Naive thymus-derived CD4-positive, alpha-beta T cell (primary cell): Measurements from ENCODE around the gene RNF125. TPM values are rescaled to one million over a fixed set of nuclear protein-coding genes. Genes with fewer than 3 reads are reported as not detected.

ENCODE experiments used
- ATAC-seq: fragments of 150-1000 bp; cut with Tn5 transposase; 2 replicates; pipeline ENCODE4 v1.10.0; 2021; ENCODE audit warnings: mild to moderate bottlenecking, moderate library complexity
- CTCF ChIA-PET: fragments of 350-600 bp; sonication (Branson Sonifier 250); formaldehyde crosslinking; loops from one replicate; lab custom pipeline; 2021; ENCODE audit warnings: antibody characterized with exemption; lab: Charles Lee
- POLR2A ChIA-PET: fragments of 350-600 bp; sonication (Branson Sonifier 250); formaldehyde crosslinking; loops from one replicate; lab custom pipeline; 2021; ENCODE audit warnings: antibody characterized with exemption, inconsistent platforms; lab: Charles Lee
- DNase-seq, 9 donors: peaks; one replicate each; pipeline versions ENCODE4 v3.0.0 to v3.0.0-alpha.2; 2020 to 2022; ENCODE audit warnings: mixed read lengths in 1 of 9
- H3K27ac ChIP-seq: one replicate; pipeline ENCODE4 v1.7.0; 2013; ENCODE audit warnings: mild to moderate bottlenecking, low read depth, low read length, moderate library complexity
- H3K27me3 ChIP-seq, 2 donors: one replicate each; pipeline ENCODE4 v1.7.0; 2013; ENCODE audit warnings: low read length in 2 of 2, mild to moderate bottlenecking in 2 of 2, moderate library complexity in 2 of 2; ENCODE audit not compliant: control insufficient read depth in 2 of 2, insufficient read depth in 2 of 2
- H3K36me3 ChIP-seq, 3 experiments: 1 replicate in 2 of 3; 2 replicates in 1 of 3; pipeline ENCODE4 v1.7.0; 2013; ENCODE audit warnings: low read length in 3 of 3, mild to moderate bottlenecking in 3 of 3, moderate library complexity in 1 of 3; ENCODE audit not compliant: insufficient read depth in 3 of 3, control insufficient read depth in 2 of 3
- H3K4me1 ChIP-seq, 2 donors: one replicate each; pipeline ENCODE4 v1.7.0; 2013; ENCODE audit warnings: low read length in 2 of 2, mild to moderate bottlenecking in 2 of 2, moderate library complexity in 1 of 2; ENCODE audit not compliant: control insufficient read depth in 2 of 2, insufficient read depth in 2 of 2
- H3K4me3 ChIP-seq: 2 replicates; pipeline ENCODE4 v1.7.0; 2013; ENCODE audit warnings: mild to moderate bottlenecking, low read length
- H3K9me3 ChIP-seq, 3 experiments: 1 replicate in 2 of 3; 2 replicates in 1 of 3; pipeline ENCODE4 v1.7.0; 2013; ENCODE audit warnings: low read length in 3 of 3; ENCODE audit not compliant: control insufficient read depth in 2 of 3
- H3K27ac Mint-ChIP-seq, 9 donors: one replicate each; pipeline ENCODE4 v1.8.0; 2020 to 2022; ENCODE audit warnings: mixed read lengths in 9 of 9, mild to moderate bottlenecking in 8 of 9, moderate library complexity in 5 of 9, inconsistent platforms in 2 of 9
- H3K27me3 Mint-ChIP-seq, 5 donors: one replicate each; pipeline ENCODE4 v1.8.0; 2021 to 2022; ENCODE audit warnings: mixed read lengths in 5 of 5, mild to moderate bottlenecking in 1 of 5
- H3K36me3 Mint-ChIP-seq, 5 donors: one replicate each; pipeline ENCODE4 v1.8.0; 2020 to 2022; ENCODE audit warnings: mixed read lengths in 5 of 5, mild to moderate bottlenecking in 3 of 5, inconsistent platforms in 1 of 5
- H3K4me1 Mint-ChIP-seq, 7 donors: one replicate each; pipeline ENCODE4 v1.8.0; 2020 to 2022; ENCODE audit warnings: mixed read lengths in 7 of 7, mild to moderate bottlenecking in 3 of 7, inconsistent platforms in 1 of 7
- H3K4me3 Mint-ChIP-seq, 10 donors: one replicate each; pipeline ENCODE4 v1.8.0; 2020 to 2022; ENCODE audit warnings: mild to moderate bottlenecking in 10 of 10, mixed read lengths in 10 of 10, moderate library complexity in 6 of 10, inconsistent platforms in 2 of 10
- H3K9me3 Mint-ChIP-seq, 11 donors: one replicate each; pipeline ENCODE4 v1.8.0; 2020 to 2022; ENCODE audit warnings: mixed read lengths in 11 of 11, mild to moderate bottlenecking in 4 of 11, inconsistent platforms in 1 of 11, moderate library complexity in 1 of 11
- intact Hi-C, 2 donors: fragments of 100-400 bp; cut with micrococcal nuclease; formaldehyde crosslinking; loops; one replicate each; pipeline ENCODE4 v1.15.1; 2023
- polyA plus RNA-seq, 2 donors: library from polyadenylated mRNA; unstranded; fragments of 300-500 nt; fragmentation: Illumina TruSeq; gene quantifications; one replicate each; pipeline ENCODE4 v1.2.3, GENCODE V29; 2021
- total RNA-seq, 6 experiments: library from RNA in 5 of 6; stranded (reverse) in 5 of 6; gene quantifications; 1 replicate in 5 of 6; 2 replicates in 1 of 6; pipeline ENCODE4 v1.2.3 and lab custom pipeline; 2021 to 2026

The RNF125 gene
- total and polyA plus RNA-seq, 7 experiments from 2014 or later, result 20.9 to 64.7 (median 37.1) TPM

DNA sequence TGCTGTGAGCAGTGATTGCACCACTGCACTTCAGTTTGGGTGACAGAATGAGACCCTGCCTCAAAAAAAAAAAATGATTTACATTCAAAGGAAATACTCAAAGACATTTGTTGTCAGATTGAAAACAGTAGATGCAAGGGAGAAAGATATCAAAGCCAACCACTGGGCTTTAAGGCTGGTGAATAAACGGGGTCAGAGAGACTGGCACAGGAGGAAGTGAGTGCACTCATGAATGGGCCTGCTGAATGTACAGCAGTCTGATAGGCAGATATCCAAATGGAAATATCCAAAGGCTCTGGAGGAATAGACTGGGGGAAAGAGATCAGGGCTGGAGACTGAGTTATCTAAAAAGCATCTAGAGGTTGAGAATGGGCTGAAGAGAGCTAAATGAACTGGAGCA is 10.9 kb downstream of the RNF125 start:
- ChIA-PET CTCF (no interaction called here), POLR2A (interaction anchor here (1.3 to 4.0 kb wide), 2 partner anchors 11 to 60 kb away, joined by 3 to 21 read pairs; partner anchors contain the start of gene RNF125)
- H3K27me3 Mint-ChIP-seq, result no peaks in the 10 kb centered on the region
- no peak for DNase-seq
- Histone ChIP-seq H3K4me3 (no peak overlapping the region), H3K36me3 (peaks cover 0 to 16% (median 10%) of the 10 kb centered on the region in 3 experiments), H3K4me1 (peaks cover 34 to 72% of the 10 kb centered on the region in 2 donors), H3K27ac (no peak overlapping the region), H3K27me3 (no peaks in the 10 kb centered on the region), H3K9me3 (no peaks in the 10 kb centered on the region)
- H3K4me3 Mint-ChIP-seq, result peak overlapping the region in 7 of 10 donors; percentile 4 to 54 (median 40)
- peaks cover 0 to 1% (median 0%) of the 10 kb centered on the region in 11 donors for H3K9me3 Mint-ChIP-seq
- peaks cover 47 to 94% (median 80%) of the 10 kb centered on the region in 7 donors for H3K4me1 Mint-ChIP-seq
- peak overlapping the region in 7 of 9 donors; percentile 18 to 86 (median 44) for H3K27ac Mint-ChIP-seq
- peaks cover 4 to 52% (median 39%) of the 10 kb centered on the region in 5 donors for H3K36me3 Mint-ChIP-seq
- intact Hi-C loops, result no loop called here
- peak; percentile 26 for ATAC-seq

DNA sequence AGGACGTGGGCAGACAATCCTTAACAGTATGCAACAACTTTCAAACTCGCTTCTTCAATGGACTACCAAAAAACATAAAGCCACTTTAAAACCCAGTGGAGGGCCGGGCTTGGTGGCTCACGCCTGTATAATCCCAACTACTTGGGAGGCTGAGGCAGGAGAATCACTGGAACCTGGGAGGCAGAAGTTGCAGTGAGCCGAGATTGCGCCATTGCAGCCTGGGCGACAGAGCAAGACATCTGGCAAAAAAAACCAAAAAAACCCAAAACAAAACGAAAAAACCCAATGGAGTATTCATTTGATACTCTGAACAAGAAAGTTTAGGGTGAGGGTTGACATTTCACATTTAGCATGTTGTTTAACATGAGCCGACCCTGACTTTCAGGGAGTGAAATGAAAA is 14.0 kb downstream of the RNF125 start:
- H3K27me3 ChIP-seq, result no peaks in the 10 kb centered on the region
- H3K36me3 ChIP-seq, result peaks cover 10 to 26% (median 21%) of the 10 kb centered on the region in 3 experiments
- H3K27ac ChIP-seq, result no peak overlapping the region
- Mint-ChIP-seq H3K27me3 (no peaks in the 10 kb centered on the region), H3K4me1 (peaks cover 49 to 93% (median 78%) of the 10 kb centered on the region in 7 donors), H3K4me3 (no peak overlapping the region), H3K36me3 (peaks cover 0 to 58% (median 44%) of the 10 kb centered on the region in 5 donors), H3K9me3 (peaks cover 0 to 1% (median 0%) of the 10 kb centered on the region in 11 donors), H3K27ac (peak overlapping the region in 5 of 9 donors; percentile 9 to 77 (median 34))
- DNase-seq (no peak), ATAC-seq (no peak)
- no peak overlapping the region for H3K4me3 ChIP-seq
- H3K9me3 ChIP-seq, result no peaks in the 10 kb centered on the region
- ChIA-PET POLR2A (interaction anchor here (0.6 to 4.0 kb wide), 2 partner anchors 14 to 25 kb away, joined by 3 to 21 read pairs; partner anchors contain the start of gene RNF125), CTCF (interaction anchor here (1.3 kb wide), 1 partner anchor 13 kb away, joined by 7 read pairs; no protein-coding TSS in a partner anchor)
- intact Hi-C loops, result no loop called here
- peaks cover 21 to 70% of the 10 kb centered on the region in 2 donors for H3K4me1 ChIP-seq

DNA sequence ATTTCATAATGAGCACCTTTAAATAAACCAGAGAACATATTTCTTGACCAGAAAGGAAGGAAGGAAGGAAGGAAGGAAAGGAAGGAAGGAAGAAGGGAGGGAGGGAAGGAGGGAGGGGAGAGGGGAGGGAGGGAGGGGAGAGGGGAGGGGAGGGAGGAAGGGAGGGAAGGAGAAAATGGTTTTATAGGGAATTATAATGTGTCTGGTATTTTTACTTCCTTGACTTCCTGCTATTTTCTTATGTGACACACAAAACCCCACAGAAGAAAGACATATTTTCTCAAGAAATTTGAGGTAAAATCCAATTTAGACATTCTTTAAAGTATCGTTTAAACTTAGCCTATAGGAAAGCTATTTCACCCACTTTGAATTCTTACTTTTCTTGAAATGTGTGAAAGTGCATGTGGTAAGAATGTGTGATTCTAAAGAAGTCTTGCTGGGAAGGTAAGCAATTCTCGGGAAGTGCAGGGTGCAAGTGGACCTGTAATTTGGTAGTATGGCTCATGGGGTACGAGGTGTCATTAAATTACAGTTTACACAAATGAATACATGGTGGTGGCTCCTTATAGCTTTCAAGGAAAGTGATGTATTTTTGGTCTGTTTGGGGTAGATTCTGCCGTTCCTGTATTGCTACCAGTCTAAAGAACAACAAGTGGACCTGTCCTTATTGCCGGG is 18.0 kb downstream of the RNF125 start:
- H3K36me3 Mint-ChIP-seq, result peaks cover 5 to 64% (median 41%) of the 10 kb centered on the region in 5 donors
- H3K27me3 Mint-ChIP-seq, result no peaks in the 10 kb centered on the region
- Histone ChIP-seq H3K9me3 (no peaks in the 10 kb centered on the region), H3K27ac (no peak overlapping the region), H3K27me3 (no peaks in the 10 kb centered on the region), H3K36me3 (peaks cover 12 to 35% (median 12%) of the 10 kb centered on the region in 3 experiments), H3K4me3 (no peak overlapping the region), H3K4me1 (peaks cover 16 to 83% of the 10 kb centered on the region in 2 donors)
- intact Hi-C loops, result no loop called here
- H3K4me1 Mint-ChIP-seq, result peaks cover 60 to 90% (median 65%) of the 10 kb centered on the region in 7 donors
- ATAC-seq (no peak), DNase-seq (no peak)
- ChIA-PET POLR2A (interaction anchor here (7.1 kb wide), 1 partner anchor 18 kb away, joined by 52 read pairs; the partner anchor contains the start of gene RNF125), CTCF (interaction anchor here (3.3 kb wide), 1 partner anchor 17 kb away, joined by 16 read pairs; the partner anchor contains the start of gene RNF125)
- peaks cover 0 to 5% (median 0%) of the 10 kb centered on the region in 11 donors for H3K9me3 Mint-ChIP-seq
- H3K4me3 Mint-ChIP-seq, result peak overlapping the region in 4 of 10 donors; percentile 1 to 20 (median 14)
- peak overlapping the region; percentile 32 to 75 (median 56) for H3K27ac Mint-ChIP-seq

DNA sequence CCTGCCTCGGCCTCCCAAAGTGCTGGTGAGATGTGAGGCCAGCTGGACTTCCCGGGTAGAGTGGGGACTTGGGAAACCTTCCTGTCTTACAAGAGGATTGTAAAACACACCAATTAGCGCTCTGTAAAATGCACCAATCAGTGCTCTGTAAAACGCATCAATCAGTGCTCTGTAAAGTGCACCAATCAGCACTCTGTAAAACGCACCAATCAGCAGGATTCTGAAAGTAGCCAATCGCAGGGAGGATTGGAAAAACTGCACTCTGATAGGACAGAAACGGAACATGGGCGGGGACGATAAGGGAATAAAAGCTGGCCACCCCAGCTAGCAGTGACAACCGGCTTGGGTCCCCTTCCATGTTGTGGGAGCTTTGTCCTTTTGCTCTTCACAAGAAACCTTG is 19.0 kb downstream of the RNF125 start:
- ATAC-seq (no peak), DNase-seq (no peak)
- H3K36me3 Mint-ChIP-seq, result peaks cover 5 to 65% (median 42%) of the 10 kb centered on the region in 5 donors
- peaks cover 12 to 34% (median 16%) of the 10 kb centered on the region in 3 experiments for H3K36me3 ChIP-seq
- ChIA-PET POLR2A (interaction anchor here (7.1 kb wide), 1 partner anchor 19 kb away, joined by 52 read pairs; the partner anchor contains the start of gene RNF125), CTCF (interaction anchor here (0.6 to 3.3 kb wide), 2 partner anchors 18 to 29 kb away, joined by 3 to 16 read pairs; partner anchors contain the start of gene RNF125)
- peaks cover 59 to 93% (median 74%) of the 10 kb centered on the region in 7 donors for H3K4me1 Mint-ChIP-seq
- peaks cover 24 to 90% of the 10 kb centered on the region in 2 donors for H3K4me1 ChIP-seq
- H3K4me3 ChIP-seq, result no peak overlapping the region
- H3K27me3 ChIP-seq, result no peaks in the 10 kb centered on the region
- H3K9me3 Mint-ChIP-seq, result peaks cover 0 to 5% (median 0%) of the 10 kb centered on the region in 11 donors
- H3K4me3 Mint-ChIP-seq, result no peak overlapping the region
- H3K9me3 ChIP-seq, result no peaks in the 10 kb centered on the region
- peak overlapping the region in 1 of 9 donors; percentile 36 for H3K27ac Mint-ChIP-seq
- no peaks in the 10 kb centered on the region for H3K27me3 Mint-ChIP-seq
- no peak overlapping the region for H3K27ac ChIP-seq
- intact Hi-C loops, result no loop called here

DNA sequence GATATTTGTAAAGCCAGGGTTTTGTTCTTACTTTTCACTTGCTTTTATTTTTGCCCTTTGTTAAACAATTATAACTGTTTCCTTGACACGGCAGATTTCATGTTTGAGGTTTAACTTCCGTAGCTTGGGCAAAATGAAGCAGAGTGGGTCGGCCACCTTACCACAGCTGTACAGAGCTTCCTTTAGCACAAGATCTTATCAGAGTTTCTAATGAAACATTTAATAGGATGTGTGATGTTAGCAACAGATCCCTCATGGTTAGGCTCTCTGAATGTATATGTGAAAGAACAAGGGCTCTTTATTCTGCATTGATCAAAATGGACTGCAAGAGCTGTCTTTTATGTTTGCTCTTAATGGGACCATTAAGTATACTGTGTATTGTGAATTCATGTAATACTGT is 22.3 kb downstream of the RNF125 start:
- ATAC-seq (peak; percentile 87), DNase-seq (peak in 8 of 9 donors; percentile 19 to 66 (median 44))
- intact Hi-C loops, result loop anchor here (1.0 to 2.0 kb wide), 8 partner anchors 8 to 98 kb away; partner anchors contain the start of genes RNF125 (in 2 of the 2) and TRAPPC8 (in 2 of the 2)
- no peaks in the 10 kb centered on the region for H3K27me3 ChIP-seq
- no peaks in the 10 kb centered on the region for H3K9me3 ChIP-seq
- peaks cover 25 to 61% of the 10 kb centered on the region in 2 donors for H3K4me1 ChIP-seq
- Mint-ChIP-seq H3K4me3 (peak overlapping the region; percentile 14 to 80 (median 73)), H3K27ac (peak overlapping the region; percentile 0 to 85 (median 65)), H3K9me3 (peaks cover 0 to 5% (median 0%) of the 10 kb centered on the region in 11 donors), H3K27me3 (no peaks in the 10 kb centered on the region), H3K4me1 (peaks cover 35 to 69% (median 61%) of the 10 kb centered on the region in 7 donors), H3K36me3 (peaks cover 5 to 64% (median 39%) of the 10 kb centered on the region in 5 donors)
- peak overlapping the region; percentile 12 for H3K4me3 ChIP-seq
- H3K27ac ChIP-seq, result peak overlapping the region; percentile 1
- ChIA-PET POLR2A (interaction anchor here (0.8 to 7.1 kb wide), 7 partner anchors 9 to 98 kb away, joined by 3 to 52 read pairs (median 3); partner anchors contain the start of gene RNF125), CTCF (interaction anchor here (1.6 to 1.7 kb wide), 3 partner anchors 21 to 100 kb away, joined by 3 to 8 read pairs (median 4); partner anchors contain the start of gene RNF125)
- peaks cover 12 to 45% (median 24%) of the 10 kb centered on the region in 3 experiments for H3K36me3 ChIP-seq

DNA sequence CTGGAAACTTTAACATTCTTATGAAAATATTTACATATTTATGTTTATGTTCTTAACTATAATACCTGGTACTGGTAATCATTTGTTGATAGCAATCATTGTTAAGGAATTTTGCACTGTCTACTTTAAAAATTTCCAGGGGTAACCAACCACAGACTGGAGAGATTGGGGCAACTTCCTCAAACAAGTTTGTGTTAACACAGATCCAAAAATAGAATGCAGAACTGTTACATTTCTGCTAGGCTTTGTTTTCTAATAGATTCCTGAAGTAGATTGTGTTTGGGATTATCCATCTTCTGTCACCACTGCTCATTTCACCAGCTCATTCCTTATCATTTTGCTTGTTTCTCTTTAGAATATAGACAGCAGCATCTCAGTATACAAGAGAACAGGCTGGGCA is 23.7 kb downstream of the RNF125 start:
- Histone ChIP-seq H3K27ac (no peak overlapping the region), H3K4me1 (peaks cover 25 to 49% of the 10 kb centered on the region in 2 donors), H3K27me3 (no peaks in the 10 kb centered on the region), H3K36me3 (peaks cover 4 to 51% (median 17%) of the 10 kb centered on the region in 3 experiments), H3K4me3 (no peak overlapping the region), H3K9me3 (no peaks in the 10 kb centered on the region)
- H3K27me3 Mint-ChIP-seq, result no peaks in the 10 kb centered on the region
- peak overlapping the region in 3 of 10 donors; percentile 34 to 54 (median 41) for H3K4me3 Mint-ChIP-seq
- ChIA-PET POLR2A (interaction anchor here (1.8 kb wide), 1 partner anchor 24 kb away, joined by 21 read pairs; the partner anchor contains the start of gene RNF125), CTCF (no interaction called here)
- peaks cover 0 to 5% (median 0%) of the 10 kb centered on the region in 11 donors for H3K9me3 Mint-ChIP-seq
- peak overlapping the region in 5 of 9 donors; percentile 24 to 79 (median 56) for H3K27ac Mint-ChIP-seq
- H3K36me3 Mint-ChIP-seq, result peaks cover 5 to 57% (median 36%) of the 10 kb centered on the region in 5 donors
- intact Hi-C loops, result no loop called here
- DNase-seq, result no peak
- H3K4me1 Mint-ChIP-seq, result peaks cover 28 to 61% (median 54%) of the 10 kb centered on the region in 7 donors
- no peak for ATAC-seq
